C4-2B (cell line): ENCODE results near the gene SLAMF6.

Experiments used
- ZFX ChIP-seq: fragments of 450-650 bp; IDR thresholded peaks from 2 replicates; pipeline ENCODE4 v1.6.1; 2017
- TF ChIP-seq, protein P1 (sequence below): fragments of 450-650 bp; conservative IDR thresholded peaks from 2 replicates; pipeline ENCODE4 v1.5.1; 2017; ENCODE audit warnings: mild to moderate bottlenecking

DNA sequence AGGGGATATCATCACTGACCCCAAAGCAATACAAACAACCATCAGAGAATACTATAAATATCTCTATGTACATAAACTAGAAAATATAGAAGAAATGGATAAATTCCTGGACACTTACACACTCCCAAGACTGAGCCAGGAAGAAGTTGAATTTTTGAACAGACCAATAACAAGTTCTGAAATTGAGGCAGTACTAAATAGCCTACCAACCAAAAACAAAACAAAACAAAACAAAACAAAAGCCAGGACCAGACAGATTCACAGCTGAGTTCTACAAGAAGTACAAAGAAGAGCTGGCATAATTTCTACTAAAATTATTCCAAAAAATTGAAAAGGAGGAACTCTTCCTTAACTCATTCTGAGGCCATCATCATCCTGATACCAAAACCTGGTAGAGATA is 37.8 kb upstream of the SLAMF6 start:
- TF ChIP-seq, protein P1, sequence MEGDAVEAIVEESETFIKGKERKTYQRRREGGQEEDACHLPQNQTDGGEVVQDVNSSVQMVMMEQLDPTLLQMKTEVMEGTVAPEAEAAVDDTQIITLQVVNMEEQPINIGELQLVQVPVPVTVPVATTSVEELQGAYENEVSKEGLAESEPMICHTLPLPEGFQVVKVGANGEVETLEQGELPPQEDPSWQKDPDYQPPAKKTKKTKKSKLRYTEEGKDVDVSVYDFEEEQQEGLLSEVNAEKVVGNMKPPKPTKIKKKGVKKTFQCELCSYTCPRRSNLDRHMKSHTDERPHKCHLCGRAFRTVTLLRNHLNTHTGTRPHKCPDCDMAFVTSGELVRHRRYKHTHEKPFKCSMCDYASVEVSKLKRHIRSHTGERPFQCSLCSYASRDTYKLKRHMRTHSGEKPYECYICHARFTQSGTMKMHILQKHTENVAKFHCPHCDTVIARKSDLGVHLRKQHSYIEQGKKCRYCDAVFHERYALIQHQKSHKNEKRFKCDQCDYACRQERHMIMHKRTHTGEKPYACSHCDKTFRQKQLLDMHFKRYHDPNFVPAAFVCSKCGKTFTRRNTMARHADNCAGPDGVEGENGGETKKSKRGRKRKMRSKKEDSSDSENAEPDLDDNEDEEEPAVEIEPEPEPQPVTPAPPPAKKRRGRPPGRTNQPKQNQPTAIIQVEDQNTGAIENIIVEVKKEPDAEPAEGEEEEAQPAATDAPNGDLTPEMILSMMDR, result no peak
- no peak for TF ChIP-seq ZFX
